Mononuclear cell (primary cell): ENCODE results near the gene FZD7. TPM values are rescaled to one million over a fixed set of nuclear protein-coding genes. Genes with fewer than 3 reads are reported as not detected.

ENCODE experiments used
- H3K27me3 ChIP-seq: 2 replicates; pipeline ENCODE4 v1.6.0; 2011; ENCODE audit warnings: low read length, control low read depth; ENCODE audit not compliant: insufficient read depth
- H3K4me1 ChIP-seq: 2 replicates; pipeline ENCODE4 v1.5.1; 2011; ENCODE audit warnings: mild to moderate bottlenecking, low read length, control low read depth; ENCODE audit not compliant: insufficient read depth
- H3K4me3 ChIP-seq: 2 replicates; pipeline ENCODE4 v1.5.1; 2011; ENCODE audit warnings: mild to moderate bottlenecking, low read length, moderate library complexity
- H3K9me3 ChIP-seq: 2 replicates; pipeline ENCODE4 v1.5.1; 2011; ENCODE audit warnings: low read depth, mild to moderate bottlenecking, control low read depth, low read length
- total RNA-seq: library from RNA; depleted of rRNA; stranded (reverse); fragments of >200 nt; gene quantifications from one replicate; pipeline ENCODE4 v1.2.3, GENCODE V29; 2012

The FZD7 gene
- total RNA-seq, 1 donor = 0.63 TPM

GRCh38 chr2:202039278-202040078 is 5.8 kb downstream of the FZD7 start:
- Histone ChIP-seq H3K4me1 (peaks cover 15% of the 10 kb centered on the region), H3K9me3 (no peaks in the 10 kb centered on the region), H3K27me3 (peaks cover 63% of the 10 kb centered on the region), H3K4me3 (no peak overlapping the region)

- Histone ChIP-seq H3K27me3 (peaks cover 55% of the 10 kb centered on the region), H3K4me3 (no peak overlapping the region), H3K4me1 (peaks cover 7% of the 10 kb centered on the region), H3K9me3 (no peaks in the 10 kb centered on the region)
These were observed 6.6 kb downstream of the FZD7 start for GRCh38 chr2:202040079-202040844.

GRCh38 chr2:202042444-202042843 is 8.8 kb downstream of the FZD7 start:
- Histone ChIP-seq H3K4me1 (no peaks in the 10 kb centered on the region), H3K4me3 (no peak overlapping the region), H3K27me3 (peaks cover 33% of the 10 kb centered on the region), H3K9me3 (no peaks in the 10 kb centered on the region)

- H3K27me3 ChIP-seq = peaks cover 23% of the 10 kb centered on the region
- no peaks in the 10 kb centered on the region for H3K9me3 ChIP-seq
- H3K4me1 ChIP-seq = no peaks in the 10 kb centered on the region
- H3K4me3 ChIP-seq = no peak overlapping the region
These were observed 9.8 kb downstream of the FZD7 start for GRCh38 chr2:202043475-202043874.

GRCh38 chr2:202044777-202045176 is 11.1 kb downstream of the FZD7 start:
- H3K27me3 ChIP-seq = peaks cover 10% of the 10 kb centered on the region
- H3K4me3 ChIP-seq = no peak overlapping the region
- no peaks in the 10 kb centered on the region for H3K4me1 ChIP-seq
- H3K9me3 ChIP-seq = no peaks in the 10 kb centered on the region

GRCh38 chr2:202046572-202046971 is 12.9 kb downstream of the FZD7 start:
- Histone ChIP-seq H3K27me3 (no peaks in the 10 kb centered on the region), H3K4me1 (no peaks in the 10 kb centered on the region), H3K9me3 (no peaks in the 10 kb centered on the region), H3K4me3 (no peak overlapping the region)

- no peaks in the 10 kb centered on the region for H3K4me1 ChIP-seq
- H3K27me3 ChIP-seq = no peaks in the 10 kb centered on the region
- H3K4me3 ChIP-seq = no peak overlapping the region
- no peaks in the 10 kb centered on the region for H3K9me3 ChIP-seq
These were observed 15.6 kb downstream of the FZD7 start for GRCh38 chr2:202049092-202049728.

- Histone ChIP-seq H3K27me3 (peaks cover 3% of the 10 kb centered on the region), H3K4me1 (no peaks in the 10 kb centered on the region), H3K9me3 (no peaks in the 10 kb centered on the region), H3K4me3 (no peak overlapping the region)
These were observed 16.2 kb downstream of the FZD7 start for GRCh38 chr2:202049840-202050239.

- no peak overlapping the region for H3K4me3 ChIP-seq
- H3K9me3 ChIP-seq = no peaks in the 10 kb centered on the region
- H3K4me1 ChIP-seq = no peaks in the 10 kb centered on the region
- peaks cover 7% of the 10 kb centered on the region for H3K27me3 ChIP-seq
These were observed 17.0 kb downstream of the FZD7 start for GRCh38 chr2:202050652-202051051.

GRCh38 chr2:202051499-202052161 is 18.0 kb downstream of the FZD7 start:
- H3K4me3 ChIP-seq = no peak overlapping the region
- no peaks in the 10 kb centered on the region for H3K4me1 ChIP-seq
- peaks cover 14% of the 10 kb centered on the region for H3K27me3 ChIP-seq
- no peaks in the 10 kb centered on the region for H3K9me3 ChIP-seq

- Histone ChIP-seq H3K27me3 (peaks cover 14% of the 10 kb centered on the region), H3K4me1 (no peaks in the 10 kb centered on the region), H3K4me3 (no peak overlapping the region), H3K9me3 (no peaks in the 10 kb centered on the region)
These were observed 18.6 kb downstream of the FZD7 start for GRCh38 chr2:202052235-202052634.

GRCh38 chr2:202054679-202055078 is 21.0 kb downstream of the FZD7 start:
- Histone ChIP-seq H3K27me3 (peaks cover 14% of the 10 kb centered on the region), H3K4me1 (no peaks in the 10 kb centered on the region), H3K4me3 (no peak overlapping the region), H3K9me3 (no peaks in the 10 kb centered on the region)

- H3K27me3 ChIP-seq = peaks cover 14% of the 10 kb centered on the region
- no peaks in the 10 kb centered on the region for H3K9me3 ChIP-seq
- H3K4me1 ChIP-seq = no peaks in the 10 kb centered on the region
- no peak overlapping the region for H3K4me3 ChIP-seq
These were observed 23.0 kb downstream of the FZD7 start for GRCh38 chr2:202056611-202057010.

- Histone ChIP-seq H3K27me3 (peaks cover 10% of the 10 kb centered on the region), H3K4me3 (no peak overlapping the region), H3K4me1 (no peaks in the 10 kb centered on the region), H3K9me3 (no peaks in the 10 kb centered on the region)
These were observed 26.6 kb downstream of the FZD7 start for GRCh38 chr2:202060218-202060617.

GRCh38 chr2:202061695-202062094 is 28.0 kb downstream of the FZD7 start:
- H3K4me1 ChIP-seq = no peaks in the 10 kb centered on the region
- no peaks in the 10 kb centered on the region for H3K9me3 ChIP-seq
- H3K4me3 ChIP-seq = no peak overlapping the region
- H3K27me3 ChIP-seq = no peaks in the 10 kb centered on the region
